ENCODE measurements around the gene GAS7.
"Not testable (repeated sequence)": the region's sequence is repeated elsewhere in the genome, so short reads cannot be mapped to it uniquely, and the experiment has no call there.

Gene GAS7

GRCh38 chr17:10010752-10011151 is 187.7 kb downstream of the GAS7 start:
- DNase-seq = no peak

- no peak for DNase-seq
Measured at GRCh38 chr17:10003705-10004104, 194.7 kb downstream of the GAS7 start.

DNA sequence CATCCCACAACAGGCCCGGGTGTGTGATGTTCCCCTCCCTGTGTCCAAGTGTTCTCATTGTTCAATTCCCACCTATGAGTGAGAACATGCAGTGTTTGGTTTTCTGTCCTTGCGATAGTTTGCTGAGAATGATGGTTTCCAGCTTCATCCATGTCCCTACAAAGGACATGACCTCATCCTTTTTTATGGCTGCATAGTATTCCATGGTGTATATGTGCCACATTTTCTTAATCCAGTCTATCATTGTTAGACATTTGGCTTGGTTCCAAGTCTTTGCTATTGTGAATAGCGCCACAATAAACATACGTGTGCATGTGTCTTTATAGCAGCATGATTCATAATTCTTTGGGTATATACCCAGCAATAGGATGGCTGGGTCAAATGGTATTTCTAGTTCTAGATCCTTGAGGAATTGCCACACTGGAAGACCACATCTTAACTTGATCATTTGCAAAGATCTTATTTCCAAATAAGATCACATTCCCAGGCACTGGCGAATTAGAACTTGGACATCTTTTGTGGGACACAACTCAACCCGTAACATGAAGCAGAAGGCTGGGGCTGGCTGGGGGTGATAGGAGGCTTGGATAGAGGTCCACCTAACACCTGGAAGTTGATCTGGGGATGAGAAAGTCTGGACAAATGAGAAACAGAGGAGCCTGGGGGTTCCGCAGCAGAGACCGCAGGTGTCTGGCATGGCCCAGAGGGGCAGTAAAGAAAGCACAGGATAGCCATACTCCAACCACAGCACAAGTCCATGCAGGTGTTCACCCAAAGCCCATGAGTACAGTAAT is 195.6 kb downstream of the GAS7 start:
- not testable (repeated sequence) for DNase-seq

- DNase-seq = no peak
Measured at GRCh38 chr17:10001306-10001873, 197.0 kb downstream of the GAS7 start.

- no peak for DNase-seq
Measured at GRCh38 chr17:9999919-10000695, 198.3 kb downstream of the GAS7 start.

DNA sequence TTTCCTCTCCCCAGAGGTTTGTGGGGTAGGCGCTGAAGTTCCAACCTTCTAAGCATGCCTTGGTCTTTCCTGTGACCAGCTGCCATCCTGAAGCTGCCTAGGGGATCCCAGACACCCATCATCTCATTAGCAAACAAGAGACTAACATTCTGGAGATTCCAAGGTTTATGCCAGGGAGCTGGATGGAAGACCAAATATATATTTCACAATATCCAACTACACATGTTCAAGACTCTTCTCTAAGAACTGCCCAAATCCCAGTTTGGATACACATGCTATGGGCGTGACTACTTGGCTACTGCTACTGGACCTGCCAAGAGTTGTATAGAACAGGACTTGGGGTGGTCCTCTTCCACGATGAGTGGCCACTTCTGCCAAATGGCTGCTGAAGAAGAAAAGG is 200.3 kb downstream of the GAS7 start:
- no peak for DNase-seq

DNA sequence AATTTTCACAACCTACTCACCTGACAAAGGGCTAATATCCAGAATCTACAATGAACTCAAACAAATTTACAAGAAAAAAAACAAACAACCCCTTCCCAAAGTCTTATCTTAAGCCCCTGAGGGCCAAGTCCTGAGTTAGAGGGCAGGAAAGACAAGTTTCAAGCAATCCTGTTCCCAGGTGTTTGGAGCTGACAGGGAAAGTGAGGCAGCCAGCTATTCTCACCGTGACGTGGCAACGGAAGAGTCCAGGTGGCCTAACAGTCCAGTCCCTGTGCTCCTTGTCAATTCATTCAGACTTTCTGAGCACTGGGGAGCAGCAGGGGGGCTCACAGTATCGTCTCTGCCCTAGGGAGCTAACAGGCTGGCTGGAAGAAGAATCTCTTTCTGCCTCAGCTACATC is 203.6 kb downstream of the GAS7 start:
- DNase-seq = no peak

DNA sequence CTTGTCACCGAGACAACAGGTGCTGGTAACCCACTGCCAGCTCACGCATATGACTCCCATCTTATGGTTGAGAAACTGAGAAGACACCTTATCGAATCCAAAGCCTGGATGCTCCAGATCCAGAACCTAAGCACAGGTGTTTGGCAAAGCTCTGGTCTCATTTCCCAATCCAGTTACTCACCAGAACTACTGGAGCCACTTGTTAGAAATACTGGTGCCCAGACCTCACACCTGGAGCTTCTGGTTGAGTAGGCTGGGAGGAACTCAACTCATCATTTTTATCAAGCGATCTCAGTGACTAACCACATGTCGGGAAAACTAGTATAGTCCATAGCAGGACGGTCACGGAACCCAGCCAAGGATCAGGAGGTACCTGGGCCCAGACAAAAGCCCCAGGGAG is 206.6 kb downstream of the GAS7 start:
- no peak for DNase-seq

DNA sequence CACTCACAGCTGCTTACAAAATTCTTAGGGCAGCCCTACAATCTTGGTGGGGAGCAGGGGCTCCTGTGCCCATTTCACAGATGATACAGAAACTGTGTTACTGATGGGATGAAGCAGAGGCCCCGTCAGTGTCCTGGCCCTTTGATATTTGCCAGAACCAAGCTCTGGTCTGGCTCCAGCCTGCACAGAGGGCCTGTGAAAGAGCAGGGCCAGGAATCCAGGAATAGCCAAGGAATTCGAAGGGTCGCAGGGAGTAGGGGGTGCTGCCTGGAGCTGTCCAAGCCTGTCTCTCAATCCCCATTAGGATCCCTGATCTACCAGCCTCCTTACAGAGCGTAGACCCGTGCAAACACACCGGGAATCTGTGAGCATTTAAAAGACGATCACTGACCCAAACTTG is 207.1 kb downstream of the GAS7 start:
- no peak for DNase-seq

- peak; percentile 13 for DNase-seq
Measured at GRCh38 chr17:9987779-9988585, 210.4 kb downstream of the GAS7 start.

DNA sequence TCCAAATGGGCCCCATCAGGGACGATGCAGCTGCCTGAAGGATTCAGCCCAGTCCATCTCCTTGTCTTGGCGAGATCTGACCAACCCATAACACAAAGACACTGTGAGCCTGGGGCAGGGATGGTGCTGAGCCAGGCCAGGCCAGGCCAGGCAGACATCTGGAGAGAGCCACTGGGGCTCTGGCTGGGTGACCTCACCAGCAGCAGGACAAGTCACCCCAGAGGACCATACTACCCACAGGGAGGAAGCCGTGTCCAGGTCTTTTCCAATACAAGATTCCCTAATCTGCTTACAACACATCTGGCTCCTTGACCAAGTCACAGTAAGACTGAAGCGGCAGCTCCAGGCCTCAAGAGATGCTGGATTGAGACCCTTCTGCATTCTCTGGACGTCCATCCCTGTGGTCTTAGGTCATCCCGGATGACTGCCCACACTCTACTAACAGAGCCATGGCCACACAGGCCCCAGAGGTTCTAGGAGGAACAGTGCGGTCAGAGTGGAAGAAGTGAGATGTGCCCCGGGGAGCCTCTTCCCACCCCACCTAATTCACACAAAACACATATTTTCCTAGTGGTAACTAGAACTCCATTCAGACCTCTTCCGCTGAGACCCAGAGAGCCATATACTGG is 211.5 kb downstream of the GAS7 start:
- DNase-seq = no peak

DNA sequence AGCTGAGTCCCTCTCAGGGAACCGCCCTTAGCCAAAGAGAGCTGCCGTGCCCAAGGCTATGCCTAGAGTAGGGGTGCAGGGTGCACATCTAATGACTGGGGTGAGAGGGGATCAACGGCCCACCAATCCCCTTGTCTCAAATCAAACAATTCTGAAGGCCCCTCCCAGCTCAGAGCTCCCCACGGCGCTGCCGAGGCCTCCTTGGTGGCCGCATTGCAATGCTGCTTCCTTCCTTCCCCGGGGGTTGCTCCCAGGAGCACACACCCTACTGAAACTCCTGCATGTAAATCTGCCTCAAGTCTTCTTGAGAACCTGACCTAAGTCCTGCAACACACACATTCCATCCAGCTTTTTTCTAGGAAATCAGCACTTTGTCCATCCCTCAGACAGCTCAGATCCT is 212.8 kb downstream of the GAS7 start:
- no peak for DNase-seq

DNA sequence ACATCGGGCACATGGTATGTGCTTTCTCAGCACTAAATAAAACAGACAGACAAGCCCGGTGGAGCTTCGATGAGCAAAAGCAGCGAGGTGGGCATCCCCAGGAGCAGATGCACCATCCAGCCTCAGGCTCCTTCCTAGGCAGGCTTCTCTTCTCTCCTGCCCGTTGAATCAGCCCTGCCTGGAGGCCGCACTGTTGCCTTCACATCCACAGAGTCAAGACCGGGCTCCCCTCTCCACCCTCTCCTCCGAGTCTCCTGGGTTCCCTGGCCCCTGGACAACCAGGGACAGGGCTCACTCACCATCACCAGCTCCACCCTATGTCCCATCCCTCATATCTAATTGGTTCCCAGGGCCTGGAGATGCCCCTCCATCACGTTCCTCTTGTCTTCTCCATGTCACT is 213.6 kb downstream of the GAS7 start:
- no peak for DNase-seq

GRCh38 chr17:9982159-9982558 is 216.2 kb downstream of the GAS7 start:
- no peak for DNase-seq

DNA sequence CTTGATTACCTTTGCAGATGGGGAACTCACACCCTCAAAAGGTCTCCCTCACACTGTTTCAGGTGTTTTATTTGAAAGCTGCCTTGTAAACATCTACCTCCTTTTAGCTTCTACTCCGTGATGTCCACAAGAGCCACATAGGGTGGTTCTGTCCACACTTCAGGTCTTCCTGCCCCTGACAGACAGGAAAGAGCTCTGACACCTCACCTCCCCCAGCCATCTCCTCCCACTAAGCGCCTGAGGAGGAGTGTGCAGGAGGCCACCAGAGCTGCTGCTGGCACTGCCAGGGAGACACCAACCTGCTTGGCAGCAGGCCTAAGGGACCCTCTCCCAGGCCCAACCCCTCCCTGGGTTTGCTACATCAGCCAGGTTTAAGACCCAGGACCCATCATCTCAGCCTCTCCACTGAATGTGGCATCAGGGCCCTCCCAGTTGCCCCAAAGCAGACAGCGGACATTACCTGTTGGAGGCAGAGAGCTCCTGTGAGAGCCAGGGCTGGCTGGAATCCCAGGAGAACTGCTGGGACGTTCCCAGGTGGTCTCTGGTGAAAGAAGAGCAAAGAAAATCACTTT is 217.0 kb downstream of the GAS7 start:
- no peak for DNase-seq

DNA sequence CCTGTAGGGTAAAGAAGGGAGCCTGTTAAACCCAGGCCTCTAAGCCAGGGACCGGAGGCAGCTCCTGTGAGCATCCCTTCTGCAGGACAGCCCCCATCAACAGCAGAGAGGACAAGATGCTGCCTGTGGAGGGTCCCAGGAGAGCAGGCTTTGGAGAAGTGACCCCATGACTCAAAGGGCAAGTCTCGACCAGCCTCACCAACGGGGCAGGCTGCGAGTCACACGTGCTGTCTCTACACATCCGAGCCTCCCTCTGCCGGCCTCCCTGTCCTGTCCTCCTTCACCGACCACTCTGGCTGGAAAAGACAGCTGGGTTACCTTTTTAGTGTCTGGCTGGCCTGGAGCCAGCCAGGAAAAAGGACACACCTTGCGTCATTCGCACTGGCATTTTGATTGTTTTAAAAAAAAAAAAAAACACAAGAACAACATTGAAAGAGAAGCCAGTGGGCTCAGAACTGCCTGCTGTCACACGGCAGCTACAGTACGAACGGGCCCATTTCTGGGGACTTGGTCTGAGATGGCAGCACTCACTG is 218.9 kb downstream of the GAS7 start:
- DNase-seq = no peak

GRCh38 chr17:9977180-9977575 is 221.2 kb downstream of the GAS7 start:
- no peak for DNase-seq

- DNase-seq = no peak
Measured at GRCh38 chr17:9976283-9977179, 221.9 kb downstream of the GAS7 start.

GRCh38 chr17:9974448-9975381 is 223.7 kb downstream of the GAS7 start:
- DNase-seq = no peak
